Retina (tissue), 1 donor: Measurements from ENCODE around the gene NGFR.
"Not testable (repeated sequence)": the region's sequence is repeated elsewhere in the genome, so short reads cannot be mapped to it uniquely, and the experiment has no call there.

ENCODE experiments used
- DNase-seq: peaks from one replicate; pipeline ENCODE4 v3.0.0-alpha.2; 2016

NGFR gene

GRCh38 chr17:49496867-49497147, 1.7 kb downstream of the NGFR start:
- no peak for DNase-seq

DNA sequence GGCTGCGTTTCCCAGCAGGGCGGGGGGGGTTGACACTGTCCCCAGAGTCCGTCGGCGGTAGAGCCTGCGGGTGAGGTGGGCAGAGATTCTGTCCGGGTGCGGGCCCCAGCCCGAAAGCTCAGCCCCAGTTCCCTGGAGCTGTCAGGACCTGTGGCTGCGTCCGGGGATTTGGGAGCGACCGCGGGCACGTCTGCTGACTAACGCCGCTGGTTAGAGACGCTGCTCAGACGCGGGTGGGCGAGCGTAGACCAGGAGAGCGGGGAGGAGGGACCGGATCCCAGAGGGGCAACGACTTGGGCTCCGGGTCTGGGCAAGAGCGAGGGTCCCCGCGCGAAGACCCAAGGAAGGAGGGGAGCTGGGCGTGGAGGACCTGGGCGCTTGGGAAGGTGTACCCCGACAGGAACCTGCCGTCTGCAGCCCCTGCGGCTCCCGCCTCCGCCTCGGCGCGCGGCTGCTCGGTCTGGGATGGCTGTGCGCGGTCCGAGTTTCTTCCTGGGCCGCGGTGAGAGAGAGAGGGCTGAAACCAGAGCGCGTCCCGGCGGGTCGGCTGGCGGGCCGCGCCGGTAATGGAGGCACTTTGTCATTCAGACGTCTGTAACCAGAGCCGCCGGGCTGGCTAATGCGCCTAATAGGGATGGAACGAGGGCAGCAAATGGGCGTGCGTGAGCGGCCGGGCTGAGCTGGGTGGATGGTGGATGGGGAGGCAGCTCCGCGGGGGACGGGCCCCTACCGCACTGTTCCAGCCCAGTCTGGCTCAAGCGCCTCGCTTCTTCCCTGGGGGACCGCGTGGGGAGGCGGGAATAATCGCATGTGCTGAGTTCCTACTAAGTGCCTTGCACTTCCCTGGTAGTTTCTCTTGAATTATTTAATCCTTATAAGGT, 2.3 kb downstream of the NGFR start:
- peak; percentile 86 for DNase-seq

DNA sequence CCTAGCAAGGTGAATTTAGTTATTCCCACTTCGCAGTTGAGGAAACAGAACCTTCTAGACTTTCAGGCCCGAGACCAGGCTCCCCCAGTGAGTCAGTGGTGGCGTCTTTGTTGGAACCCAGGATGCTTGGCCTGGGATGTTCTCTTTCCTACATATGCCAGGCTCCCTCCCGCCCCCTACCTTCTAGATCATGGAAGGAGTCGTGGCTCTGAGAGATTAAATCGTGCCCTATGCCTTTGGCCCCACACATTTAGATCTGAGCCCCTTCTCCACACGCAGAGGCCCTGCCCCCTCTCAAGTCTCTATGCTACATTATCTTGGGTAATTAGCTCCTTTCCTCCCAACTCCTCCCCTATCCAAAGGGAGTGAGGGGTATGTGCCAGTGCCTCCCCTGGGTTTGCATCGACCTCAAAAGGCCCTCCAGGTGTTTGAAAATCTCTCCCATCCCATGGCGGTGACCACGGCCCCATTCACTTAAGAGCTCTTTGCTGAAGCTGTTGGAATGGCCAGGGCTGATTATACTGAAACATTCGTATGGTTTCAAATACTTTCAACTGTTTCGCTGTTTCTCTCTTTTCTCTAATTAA, 3.0 kb downstream of the NGFR start:
- no peak for DNase-seq

GRCh38 chr17:49501496-49501895, 6.4 kb downstream of the NGFR start:
- DNase-seq = no peak

GRCh38 chr17:49502254-49502653, 7.2 kb downstream of the NGFR start:
- no peak for DNase-seq

DNA sequence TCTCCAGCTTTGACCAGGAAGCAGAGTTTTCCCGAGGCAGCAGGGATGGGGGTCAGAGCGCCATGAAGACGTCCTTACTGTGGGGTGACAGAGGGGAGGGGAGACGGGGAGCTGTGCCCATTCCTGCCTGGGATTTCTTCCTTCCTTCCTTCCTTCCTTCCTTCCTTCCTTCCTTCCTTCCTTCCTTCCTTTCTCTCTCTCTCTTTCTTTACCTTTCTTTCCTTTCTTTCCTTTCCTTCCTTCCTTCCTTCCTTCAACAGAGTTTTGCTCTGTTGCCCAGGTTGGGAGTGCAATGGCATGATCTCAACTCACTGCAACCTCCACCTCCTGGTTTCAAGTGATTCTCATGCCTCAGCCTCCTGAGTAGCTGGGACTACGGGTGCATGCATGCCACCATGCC, 7.6 kb downstream of the NGFR start:
- DNase-seq = not testable (repeated sequence)

GRCh38 chr17:49504369-49504768, 9.3 kb downstream of the NGFR start:
- DNase-seq = no peak

DNA sequence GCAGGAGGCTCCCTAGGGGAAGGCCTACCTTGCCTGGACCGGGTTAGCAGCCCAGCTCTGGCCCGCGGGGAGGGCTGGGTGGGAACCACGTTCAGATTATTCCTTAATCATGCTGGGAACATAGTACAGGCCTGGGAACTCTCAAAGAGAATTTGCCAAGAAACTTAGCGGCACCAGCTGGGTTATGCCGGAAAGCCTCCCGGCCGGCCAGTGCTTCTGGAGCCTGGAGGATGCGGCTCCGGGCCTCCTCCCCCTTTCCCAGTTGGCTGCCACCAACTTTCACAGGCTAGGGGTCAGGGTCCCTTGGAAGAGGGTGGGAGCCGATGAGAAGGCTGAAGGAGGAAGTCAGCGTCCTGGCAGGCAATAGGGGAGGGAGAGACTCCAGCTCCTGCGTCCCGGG, 10.8 kb downstream of the NGFR start:
- DNase-seq = no peak

DNA sequence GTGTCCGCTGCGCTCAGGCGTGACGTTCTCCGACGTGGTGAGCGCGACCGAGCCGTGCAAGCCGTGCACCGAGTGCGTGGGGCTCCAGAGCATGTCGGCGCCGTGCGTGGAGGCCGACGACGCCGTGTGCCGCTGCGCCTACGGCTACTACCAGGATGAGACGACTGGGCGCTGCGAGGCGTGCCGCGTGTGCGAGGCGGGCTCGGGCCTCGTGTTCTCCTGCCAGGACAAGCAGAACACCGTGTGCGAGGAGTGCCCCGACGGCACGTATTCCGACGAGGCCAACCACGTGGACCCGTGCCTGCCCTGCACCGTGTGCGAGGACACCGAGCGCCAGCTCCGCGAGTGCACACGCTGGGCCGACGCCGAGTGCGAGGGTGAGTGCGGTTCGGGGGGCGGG, 11.2 kb downstream of the NGFR start:
- no peak for DNase-seq

GRCh38 chr17:49508061-49508865, 13.2 kb downstream of the NGFR start:
- no peak for DNase-seq

GRCh38 chr17:49508866-49509587, 13.9 kb downstream of the NGFR start:
- DNase-seq = no peak

DNA sequence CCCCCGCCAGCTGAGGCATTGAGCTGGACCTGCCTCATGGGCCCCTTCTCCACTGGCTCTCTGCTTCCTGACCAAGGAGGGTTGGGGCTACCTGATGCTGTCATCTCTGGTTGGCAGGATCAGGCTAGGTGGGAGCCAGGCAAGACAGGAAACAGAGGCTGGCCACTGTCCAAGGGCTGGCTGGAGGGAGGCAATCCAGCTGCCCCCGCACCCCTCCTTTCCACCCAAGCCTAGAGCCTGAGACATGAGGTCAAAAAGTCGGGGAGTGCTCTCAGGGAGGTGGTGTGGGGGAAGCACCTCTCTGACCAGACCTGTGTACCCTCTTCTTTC, 14.5 kb downstream of the NGFR start:
- no peak for DNase-seq

- DNase-seq = no peak
These were observed 15.1 kb downstream of the NGFR start for GRCh38 chr17:49510059-49510719.

DNA sequence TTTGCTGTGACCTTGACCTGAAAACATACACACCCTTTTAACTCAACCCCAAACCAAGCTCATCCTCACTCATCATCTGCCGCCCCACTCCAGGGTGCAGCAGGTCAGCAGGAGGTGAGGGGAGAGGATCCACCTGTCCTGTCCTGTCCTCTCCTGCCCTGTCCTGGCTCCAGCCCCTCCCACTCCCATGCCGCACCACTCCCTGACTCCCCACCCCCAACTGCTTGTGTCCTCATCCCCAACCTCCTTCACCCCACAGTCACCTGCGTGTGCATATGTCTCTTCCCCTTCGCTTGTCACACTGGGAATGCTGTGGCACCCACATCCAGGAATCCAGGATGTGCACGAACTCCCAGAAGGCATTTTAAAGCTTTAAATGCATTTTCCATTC, 15.6 kb downstream of the NGFR start:
- DNase-seq = no peak

DNA sequence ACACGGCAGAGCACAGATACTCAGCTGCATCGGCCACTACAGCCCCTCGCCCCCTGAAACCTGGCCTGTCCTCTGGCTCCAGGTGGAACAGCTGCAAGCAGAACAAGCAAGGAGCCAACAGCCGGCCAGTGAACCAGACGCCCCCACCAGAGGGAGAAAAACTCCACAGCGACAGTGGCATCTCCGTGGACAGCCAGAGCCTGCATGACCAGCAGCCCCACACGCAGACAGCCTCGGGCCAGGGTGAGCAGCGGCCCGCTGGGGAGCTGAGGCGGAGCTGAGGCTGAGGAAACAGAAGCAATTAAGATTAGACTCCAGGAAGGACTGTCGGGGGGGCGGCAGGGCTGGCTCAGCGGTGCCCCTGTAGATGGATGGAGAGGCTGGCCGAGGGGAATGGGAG, 16.7 kb downstream of the NGFR start:
- DNase-seq = no peak

DNA sequence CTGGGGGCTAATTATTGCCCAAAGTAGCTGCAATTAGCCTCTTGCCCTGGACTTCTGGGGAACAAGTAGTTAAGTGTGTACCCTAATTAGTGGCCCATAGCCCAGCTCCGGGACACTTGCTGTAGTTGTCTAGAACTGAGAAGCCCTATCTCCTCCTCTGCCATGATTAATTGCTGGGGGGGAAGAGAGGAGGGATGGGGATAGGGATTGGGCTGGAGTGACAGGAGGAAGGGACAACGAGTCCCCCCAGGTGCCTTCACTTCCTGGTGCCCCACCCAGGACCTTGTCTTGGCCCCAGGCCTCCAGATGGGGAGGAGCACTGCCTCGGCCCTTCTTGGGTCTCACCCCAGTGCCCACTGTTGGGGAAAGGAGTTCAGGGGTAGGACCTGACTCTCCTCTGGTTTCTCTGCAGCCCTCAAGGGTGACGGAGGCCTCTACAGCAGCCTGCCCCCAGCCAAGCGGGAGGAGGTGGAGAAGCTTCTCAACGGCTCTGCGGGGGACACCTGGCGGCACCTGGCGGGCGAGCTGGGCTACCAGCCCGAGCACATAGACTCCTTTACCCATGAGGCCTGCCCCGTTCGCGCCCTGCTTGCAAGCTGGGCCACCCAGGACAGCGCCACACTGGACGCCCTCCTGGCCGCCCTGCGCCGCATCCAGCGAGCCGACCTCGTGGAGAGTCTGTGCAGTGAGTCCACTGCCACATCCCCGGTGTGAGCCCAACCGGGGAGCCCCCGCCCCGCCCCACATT, 17.4 kb downstream of the NGFR start:
- no peak for DNase-seq

DNA sequence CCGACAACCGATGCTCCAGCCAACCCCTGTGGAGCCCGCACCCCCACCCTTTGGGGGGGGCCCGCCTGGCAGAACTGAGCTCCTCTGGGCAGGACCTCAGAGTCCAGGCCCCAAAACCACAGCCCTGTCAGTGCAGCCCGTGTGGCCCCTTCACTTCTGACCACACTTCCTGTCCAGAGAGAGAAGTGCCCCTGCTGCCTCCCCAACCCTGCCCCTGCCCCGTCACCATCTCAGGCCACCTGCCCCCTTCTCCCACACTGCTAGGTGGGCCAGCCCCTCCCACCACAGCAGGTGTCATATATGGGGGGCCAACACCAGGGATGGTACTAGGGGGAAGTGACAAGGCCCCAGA, 17.9 kb downstream of the NGFR start:
- DNase-seq = no peak

- no peak for DNase-seq
These were observed 18.5 kb downstream of the NGFR start for GRCh38 chr17:49513641-49514040.

DNA sequence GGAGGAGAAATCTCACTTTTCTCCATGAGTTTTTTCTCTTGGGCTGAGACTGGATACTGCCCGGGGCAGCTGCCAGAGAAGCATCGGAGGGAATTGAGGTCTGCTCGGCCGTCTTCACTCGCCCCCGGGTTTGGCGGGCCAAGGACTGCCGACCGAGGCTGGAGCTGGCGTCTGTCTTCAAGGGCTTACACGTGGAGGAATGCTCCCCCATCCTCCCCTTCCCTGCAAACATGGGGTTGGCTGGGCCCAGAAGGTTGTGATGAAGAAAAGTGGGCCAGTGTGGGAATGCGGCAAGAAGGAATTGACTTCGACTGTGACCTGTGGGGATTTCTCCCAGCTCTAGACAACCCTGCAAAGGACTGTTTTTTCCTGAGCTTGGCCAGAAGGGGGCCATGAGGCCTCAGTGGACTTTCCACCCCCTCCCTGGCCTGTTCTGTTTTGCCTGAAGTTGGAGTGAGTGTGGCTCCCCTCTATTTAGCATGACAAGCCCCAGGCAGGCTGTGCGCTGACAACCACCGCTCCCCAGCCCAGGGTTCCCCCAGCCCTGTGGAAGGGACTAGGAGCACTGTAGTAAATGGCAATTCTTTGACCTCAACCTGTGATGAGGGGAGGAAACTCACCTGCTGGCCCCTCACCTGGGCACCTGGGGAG, 19.1 kb downstream of the NGFR start:
- no peak for DNase-seq

- DNase-seq = peak; percentile 78
These were observed 20.2 kb downstream of the NGFR start for GRCh38 chr17:49515196-49515770.

- DNase-seq = peak; percentile 31
These were observed 21.1 kb downstream of the NGFR start for GRCh38 chr17:49516180-49516579.
